GM21381 (cell line): ENCODE data around the gene OR1F1.
"Not testable (repeated sequence)": the region's sequence is repeated elsewhere in the genome, so short reads cannot be mapped to it uniquely, and the experiment has no call there.

Source experiments
- ATAC-seq: cut with Tn5 transposase; IDR thresholded peaks from one replicate; pipeline ENCODE4 v1.9.1; 2021; ENCODE audit warnings: mild to moderate bottlenecking, moderate library complexity; ENCODE audit not compliant: unreplicated experiment

OR1F1 gene

GRCh38 chr16:3171855-3172593 is 16.0 kb upstream of the OR1F1 start:
- peak; percentile 29 for ATAC-seq

GRCh38 chr16:3173892-3174617 is 13.9 kb upstream of the OR1F1 start:
- no peak for ATAC-seq

GRCh38 chr16:3174618-3175148 is 13.3 kb upstream of the OR1F1 start:
- no peak for ATAC-seq

- ATAC-seq: no peak
Observed at GRCh38 chr16:3175157-3176093, 12.6 kb upstream of the OR1F1 start.

- no peak for ATAC-seq
Observed at GRCh38 chr16:3179651-3180050, 8.4 kb upstream of the OR1F1 start.

- ATAC-seq: no peak
Observed at GRCh38 chr16:3180445-3180878, 7.5 kb upstream of the OR1F1 start.

GRCh38 chr16:3182293-3182607 is 5.8 kb upstream of the OR1F1 start:
- ATAC-seq: not testable (repeated sequence)

GRCh38 chr16:3182608-3183444 is 5.2 kb upstream of the OR1F1 start:
- ATAC-seq: no peak

GRCh38 chr16:3183445-3184139 is 4.4 kb upstream of the OR1F1 start:
- ATAC-seq: no peak

GRCh38 chr16:3186946-3187690 is 886 bp upstream of the OR1F1 start:
- ATAC-seq: no peak

GRCh38 chr16:3188675-3188924 is 596 bp downstream of the OR1F1 start:
- ATAC-seq: no peak

GRCh38 chr16:3188925-3189825 is 1.2 kb downstream of the OR1F1 start:
- ATAC-seq: no peak

GRCh38 chr16:3189869-3190268 is 1.9 kb downstream of the OR1F1 start:
- no peak for ATAC-seq

GRCh38 chr16:3190949-3191353 is 2.9 kb downstream of the OR1F1 start:
- no peak for ATAC-seq

GRCh38 chr16:3192476-3193019 is 4.5 kb downstream of the OR1F1 start:
- no peak for ATAC-seq

GRCh38 chr16:3193221-3194212 is 5.5 kb downstream of the OR1F1 start:
- ATAC-seq: no peak

- ATAC-seq: no peak
Observed at GRCh38 chr16:3194792-3195191, 6.8 kb downstream of the OR1F1 start.
